WTC11 (cell line): ENCODE measurements around the gene SLC8B1. TPM values are rescaled to one million over a fixed set of nuclear protein-coding genes. Genes with fewer than 3 reads are reported as not detected.

Experiments
- ATAC-seq: fragments of 200-7000 bp; cut with Tn5 transposase; 2 replicates; pipeline ENCODE4 v1.10.0; 2021; ENCODE audit warnings: mild to moderate bottlenecking, moderate library complexity
- Bru-seq: library from RNA; stranded (reverse); fragments of 400-500 nt; gene quantifications from one replicate; lab custom pipeline; 2021; lab: Mats Ljungman, UMichigan
- CTCF ChIA-PET: fragments of 300-600 bp; sonication (Branson Sonifier 250); formaldehyde crosslinking; loops from one replicate; lab custom pipeline; 2021; ENCODE audit warnings: antibody characterized with exemption; lab: Charles Lee
- POLR2A ChIA-PET: fragments of 350-600 bp; sonication (Branson Sonifier 250); formaldehyde crosslinking; loops from one replicate; lab custom pipeline; 2021; ENCODE audit warnings: antibody characterized with exemption; lab: Charles Lee
- DNase-seq: peaks from one replicate; pipeline ENCODE4 v3.0.0; 2021; ENCODE audit warnings: low spot score
- H3K27ac Mint-ChIP-seq: 2 replicates; pipeline ENCODE4 v1.8.0; 2021; ENCODE audit warnings: mixed read lengths
- H3K27me3 Mint-ChIP-seq: 2 replicates; pipeline ENCODE4 v1.8.0; 2021; ENCODE audit warnings: low read depth, mild to moderate bottlenecking, moderate library complexity, mixed read lengths
- H3K36me3 Mint-ChIP-seq: 2 replicates; pipeline ENCODE4 v1.8.0; 2021; ENCODE audit warnings: mixed read lengths
- H3K4me1 Mint-ChIP-seq: 2 replicates; pipeline ENCODE4 v1.8.0; 2022; ENCODE audit warnings: mixed read lengths
- H3K4me3 Mint-ChIP-seq: 2 replicates; pipeline ENCODE4 v1.8.0; 2021; ENCODE audit warnings: mild to moderate bottlenecking, moderate library complexity, mixed read lengths
- H3K9me3 Mint-ChIP-seq: 2 replicates; pipeline ENCODE4 v1.8.0; 2021; ENCODE audit warnings: mixed read lengths
- CBFB ChIP-seq: sonication (generic); formaldehyde crosslinking; IDR thresholded peaks from 2 replicates; pipeline ENCODE4 v1.8.1; 2022; ENCODE audit warnings: mild to moderate bottlenecking, low read depth, missing genetic modification reagents
- CREM ChIP-seq: sonication (generic); formaldehyde crosslinking; IDR thresholded peaks from 2 replicates; pipeline ENCODE4 v1.8.1; 2022; ENCODE audit warnings: mild to moderate bottlenecking, missing genetic modification reagents, moderate library complexity
- ETV6 ChIP-seq: sonication (generic); formaldehyde crosslinking; IDR thresholded peaks from 2 replicates; pipeline ENCODE4 v1.8.1; 2022; ENCODE audit warnings: mild to moderate bottlenecking, missing genetic modification reagents
- GABPB1 ChIP-seq: sonication (generic); formaldehyde crosslinking; IDR thresholded peaks from 2 replicates; pipeline ENCODE4 v1.8.1; 2023; ENCODE audit warnings: mild to moderate bottlenecking, missing genetic modification reagents
- GTF2I ChIP-seq: fragments of 250-450 bp; sonication (Bioruptor Pico); conservative IDR thresholded peaks from 2 replicates; pipeline ENCODE4 v1.4.0; 2021; ENCODE audit warnings: mild to moderate bottlenecking
- MYBL2 ChIP-seq: sonication (generic); formaldehyde crosslinking; IDR thresholded peaks from 2 replicates; pipeline ENCODE4 v1.8.1; 2023; ENCODE audit warnings: mild to moderate bottlenecking, moderate library complexity, missing genetic modification reagents
- NFE2L1 ChIP-seq: sonication (generic); formaldehyde crosslinking; IDR thresholded peaks from 2 replicates; pipeline ENCODE4 v1.8.1; 2023; ENCODE audit warnings: missing genetic modification reagents
- RORB ChIP-seq: fragments of 250-450 bp; sonication (Bioruptor Pico); IDR thresholded peaks from 2 replicates; pipeline ENCODE4 v1.9.0; 2021; ENCODE audit warnings: mild to moderate bottlenecking
- SMAD3 ChIP-seq: sonication (generic); formaldehyde crosslinking; IDR thresholded peaks from 2 replicates; pipeline ENCODE4 v1.8.0; 2022; ENCODE audit warnings: missing genetic modification reagents, mild to moderate bottlenecking, borderline replicate concordance
- SP1 ChIP-seq: sonication (generic); formaldehyde crosslinking; conservative IDR thresholded peaks from 2 replicates; pipeline ENCODE4 v1.8.1; 2022; ENCODE audit warnings: missing genetic modification reagents
- TEAD1 ChIP-seq: sonication (generic); formaldehyde crosslinking; IDR thresholded peaks from 2 replicates; pipeline ENCODE4 v1.8.0; 2022; ENCODE audit warnings: mild to moderate bottlenecking, missing genetic modification reagents
- ZNF396 ChIP-seq: fragments of 250-450 bp; sonication (Bioruptor Pico); IDR thresholded peaks from 2 replicates; pipeline ENCODE4 v1.8.0; 2021; ENCODE audit warnings: mild to moderate bottlenecking, moderate library complexity, borderline replicate concordance
- ZNF416 ChIP-seq: fragments of 250-450 bp; sonication (Bioruptor Pico); IDR thresholded peaks from 2 replicates; pipeline ENCODE4 v1.9.0; 2021; ENCODE audit warnings: mild to moderate bottlenecking, inconsistent platforms
- long read RNA-seq, 3 experiments: library from RNA in 1 of 3; library from capped mRNA in 1 of 3; library from polyadenylated mRNA in 1 of 3; unstranded in 2 of 3; stranded (forward) in 1 of 3; transcript quantifications; one replicate each; pipeline ENCODE4 v2.0.0, GENCODE V29; 2021
- total RNA-seq: library from RNA; stranded (reverse); gene quantifications from 3 replicates; pipeline ENCODE4 v1.2.3, GENCODE V29; 2021
- TF ChIP-seq, protein P1 (sequence below): sonication (generic); formaldehyde crosslinking; IDR thresholded peaks from 2 replicates; pipeline ENCODE4 v1.8.0; 2022; ENCODE audit warnings: mild to moderate bottlenecking, missing genetic modification reagents
- TF ChIP-seq, protein P2 (sequence below): sonication (generic); formaldehyde crosslinking; IDR thresholded peaks from 2 replicates; pipeline ENCODE4 v1.8.1; 2022; ENCODE audit warnings: mild to moderate bottlenecking, missing genetic modification reagents, moderate library complexity, borderline replicate concordance
- TF ChIP-seq, protein P3 (sequence below): sonication (generic); formaldehyde crosslinking; IDR thresholded peaks from 2 replicates; pipeline ENCODE4 v1.8.1; 2023; ENCODE audit warnings: mild to moderate bottlenecking, moderate library complexity, missing genetic modification reagents
- TF ChIP-seq, protein P4 (sequence below): sonication (generic); formaldehyde crosslinking; IDR thresholded peaks from 2 replicates; pipeline ENCODE4 v1.8.1; 2023; ENCODE audit warnings: mild to moderate bottlenecking, missing genetic modification reagents, moderate library complexity
- TF ChIP-seq, protein P5 (sequence below): sonication (generic); formaldehyde crosslinking; IDR thresholded peaks from 2 replicates; pipeline ENCODE4 v1.8.0; 2023; ENCODE audit warnings: missing genetic modification reagents, mild to moderate bottlenecking, borderline replicate concordance
- TF ChIP-seq, protein P6 (sequence below): sonication (generic); formaldehyde crosslinking; IDR thresholded peaks from 2 replicates; pipeline ENCODE4 v1.8.0; 2022; ENCODE audit warnings: mild to moderate bottlenecking, missing genetic modification reagents
- TF ChIP-seq, protein P7 (sequence below): sonication (generic); formaldehyde crosslinking; IDR thresholded peaks from 2 replicates; pipeline ENCODE4 v1.8.1; 2023; ENCODE audit warnings: mild to moderate bottlenecking, missing genetic modification reagents

Gene SLC8B1
- total RNA-seq (12.2 to 13.9 TPM (median 13.8 TPM) in 3 replicates), Bru-seq, nascent RNA (percentile 48 among the genes with signal in this experiment)
- long read RNA-seq, experiment 1, partial matches to known transcripts, result 33 of 72 reads
- long read RNA-seq, experiment 1, other reads (novel, unspliced or antisense), result 36 of 72 reads
- long read RNA-seq, experiment 2, partial matches to known transcripts, result 5 of 20 reads
- long read RNA-seq, experiment 2, other reads (novel, unspliced or antisense), result 14 of 20 reads
- long read RNA-seq, experiment 3, partial matches to known transcripts, result 0 of 1 reads
- long read RNA-seq, experiment 3, other reads (novel, unspliced or antisense), result 1 of 1 reads

DNA sequence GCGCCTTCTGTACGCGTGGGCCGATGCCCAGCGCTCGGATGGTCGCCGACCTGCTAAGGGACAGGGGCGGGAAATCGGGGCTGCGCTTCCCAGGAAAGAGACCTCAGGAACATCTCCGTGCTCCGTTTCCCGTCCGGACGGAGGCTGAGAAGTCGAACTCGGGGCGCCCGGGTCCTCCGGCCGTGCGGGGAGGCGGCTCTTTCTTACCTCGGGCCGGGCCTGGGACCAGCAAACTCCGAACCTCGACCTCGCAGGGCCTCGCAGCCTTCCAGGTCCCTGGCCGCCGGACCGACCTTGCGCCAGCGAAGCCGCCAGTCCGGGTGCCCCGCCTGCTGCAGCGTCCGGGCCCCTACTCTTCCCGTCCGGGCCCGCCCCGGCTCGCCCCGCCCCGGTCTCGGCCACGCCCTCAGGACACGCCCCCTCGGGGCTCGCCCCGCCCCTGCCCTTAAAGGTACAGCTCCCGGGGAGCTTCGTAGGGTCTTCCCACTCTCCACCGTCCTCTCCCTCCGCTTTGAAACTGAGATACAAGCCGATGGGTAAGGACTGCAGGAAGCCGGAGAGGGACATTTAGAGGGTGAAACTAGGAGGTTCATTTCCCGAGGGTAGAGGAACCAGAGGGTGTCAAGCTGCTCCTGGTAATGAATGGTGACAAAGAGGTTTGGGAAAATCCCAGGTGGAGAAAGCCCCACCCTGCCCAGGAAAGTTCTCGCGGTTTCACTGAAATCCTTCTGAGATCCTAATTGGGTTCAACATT is at the start of gene SLC8B1:
TSS of gene SLC8B1 (minus strand) at position 324 of the 754 bp plus-strand sequence. CDS start 2,231 bp downstream, outside the sequence.
- no peak for TF ChIP-seq RORB (CRISPR knock-in tag)
- 0 out of 2 replicates have a peak, but pooled peaks have one; percentile 32 for TF ChIP-seq NFE2L1 (CRISPR knock-in tag)
- no peak for TF ChIP-seq ZNF416
- TF ChIP-seq, protein P1, sequence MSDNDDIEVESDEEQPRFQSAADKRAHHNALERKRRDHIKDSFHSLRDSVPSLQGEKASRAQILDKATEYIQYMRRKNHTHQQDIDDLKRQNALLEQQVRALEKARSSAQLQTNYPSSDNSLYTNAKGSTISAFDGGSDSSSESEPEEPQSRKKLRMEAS (CRISPR knock-in tag), result peak; percentile 51
- TF ChIP-seq, protein P2, sequence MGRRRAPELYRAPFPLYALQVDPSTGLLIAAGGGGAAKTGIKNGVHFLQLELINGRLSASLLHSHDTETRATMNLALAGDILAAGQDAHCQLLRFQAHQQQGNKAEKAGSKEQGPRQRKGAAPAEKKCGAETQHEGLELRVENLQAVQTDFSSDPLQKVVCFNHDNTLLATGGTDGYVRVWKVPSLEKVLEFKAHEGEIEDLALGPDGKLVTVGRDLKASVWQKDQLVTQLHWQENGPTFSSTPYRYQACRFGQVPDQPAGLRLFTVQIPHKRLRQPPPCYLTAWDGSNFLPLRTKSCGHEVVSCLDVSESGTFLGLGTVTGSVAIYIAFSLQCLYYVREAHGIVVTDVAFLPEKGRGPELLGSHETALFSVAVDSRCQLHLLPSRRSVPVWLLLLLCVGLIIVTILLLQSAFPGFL (CRISPR knock-in tag), result no peak
- no peak for TF ChIP-seq GTF2I (CRISPR knock-in tag)
- no peak for TF ChIP-seq ZNF396 (CRISPR knock-in tag)
- TF ChIP-seq, protein P3, sequence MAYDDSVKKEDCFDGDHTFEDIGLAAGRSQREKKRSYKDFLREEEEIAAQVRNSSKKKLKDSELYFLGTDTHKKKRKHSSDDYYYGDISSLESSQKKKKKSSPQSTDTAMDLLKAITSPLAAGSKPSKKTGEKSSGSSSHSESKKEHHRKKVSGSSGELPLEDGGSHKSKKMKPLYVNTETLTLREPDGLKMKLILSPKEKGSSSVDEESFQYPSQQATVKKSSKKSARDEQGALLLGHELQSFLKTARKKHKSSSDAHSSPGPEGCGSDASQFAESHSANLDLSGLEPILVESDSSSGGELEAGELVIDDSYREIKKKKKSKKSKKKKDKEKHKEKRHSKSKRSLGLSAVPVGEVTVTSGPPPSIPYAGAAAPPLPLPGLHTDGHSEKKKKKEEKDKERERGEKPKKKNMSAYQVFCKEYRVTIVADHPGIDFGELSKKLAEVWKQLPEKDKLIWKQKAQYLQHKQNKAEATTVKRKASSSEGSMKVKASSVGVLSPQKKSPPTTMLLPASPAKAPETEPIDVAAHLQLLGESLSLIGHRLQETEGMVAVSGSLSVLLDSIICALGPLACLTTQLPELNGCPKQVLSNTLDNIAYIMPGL, result peak; percentile 78; the same call in 1 of the 2 replicates
- TF ChIP-seq CBFB (CRISPR knock-in tag), result no peak
- TF ChIP-seq ETV6 (CRISPR knock-in tag), result 0 out of 2 replicates have a peak, but pooled peaks have one; percentile 24
- 0 out of 2 replicates have a peak, but pooled peaks have one; percentile 28 for TF ChIP-seq CREM (CRISPR knock-in tag)
- TF ChIP-seq, protein P4, sequence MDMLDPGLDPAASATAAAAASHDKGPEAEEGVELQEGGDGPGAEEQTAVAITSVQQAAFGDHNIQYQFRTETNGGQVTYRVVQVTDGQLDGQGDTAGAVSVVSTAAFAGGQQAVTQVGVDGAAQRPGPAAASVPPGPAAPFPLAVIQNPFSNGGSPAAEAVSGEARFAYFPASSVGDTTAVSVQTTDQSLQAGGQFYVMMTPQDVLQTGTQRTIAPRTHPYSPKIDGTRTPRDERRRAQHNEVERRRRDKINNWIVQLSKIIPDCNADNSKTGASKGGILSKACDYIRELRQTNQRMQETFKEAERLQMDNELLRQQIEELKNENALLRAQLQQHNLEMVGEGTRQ (CRISPR knock-in tag), result 0 out of 2 replicates have a peak, but pooled peaks have one; percentile 14
- TF ChIP-seq GABPB1 (CRISPR knock-in tag), result 0 out of 2 replicates have a peak, but pooled peaks have one; percentile 17
- peak; percentile 96 for TF ChIP-seq SP1
- TF ChIP-seq, protein P5, sequence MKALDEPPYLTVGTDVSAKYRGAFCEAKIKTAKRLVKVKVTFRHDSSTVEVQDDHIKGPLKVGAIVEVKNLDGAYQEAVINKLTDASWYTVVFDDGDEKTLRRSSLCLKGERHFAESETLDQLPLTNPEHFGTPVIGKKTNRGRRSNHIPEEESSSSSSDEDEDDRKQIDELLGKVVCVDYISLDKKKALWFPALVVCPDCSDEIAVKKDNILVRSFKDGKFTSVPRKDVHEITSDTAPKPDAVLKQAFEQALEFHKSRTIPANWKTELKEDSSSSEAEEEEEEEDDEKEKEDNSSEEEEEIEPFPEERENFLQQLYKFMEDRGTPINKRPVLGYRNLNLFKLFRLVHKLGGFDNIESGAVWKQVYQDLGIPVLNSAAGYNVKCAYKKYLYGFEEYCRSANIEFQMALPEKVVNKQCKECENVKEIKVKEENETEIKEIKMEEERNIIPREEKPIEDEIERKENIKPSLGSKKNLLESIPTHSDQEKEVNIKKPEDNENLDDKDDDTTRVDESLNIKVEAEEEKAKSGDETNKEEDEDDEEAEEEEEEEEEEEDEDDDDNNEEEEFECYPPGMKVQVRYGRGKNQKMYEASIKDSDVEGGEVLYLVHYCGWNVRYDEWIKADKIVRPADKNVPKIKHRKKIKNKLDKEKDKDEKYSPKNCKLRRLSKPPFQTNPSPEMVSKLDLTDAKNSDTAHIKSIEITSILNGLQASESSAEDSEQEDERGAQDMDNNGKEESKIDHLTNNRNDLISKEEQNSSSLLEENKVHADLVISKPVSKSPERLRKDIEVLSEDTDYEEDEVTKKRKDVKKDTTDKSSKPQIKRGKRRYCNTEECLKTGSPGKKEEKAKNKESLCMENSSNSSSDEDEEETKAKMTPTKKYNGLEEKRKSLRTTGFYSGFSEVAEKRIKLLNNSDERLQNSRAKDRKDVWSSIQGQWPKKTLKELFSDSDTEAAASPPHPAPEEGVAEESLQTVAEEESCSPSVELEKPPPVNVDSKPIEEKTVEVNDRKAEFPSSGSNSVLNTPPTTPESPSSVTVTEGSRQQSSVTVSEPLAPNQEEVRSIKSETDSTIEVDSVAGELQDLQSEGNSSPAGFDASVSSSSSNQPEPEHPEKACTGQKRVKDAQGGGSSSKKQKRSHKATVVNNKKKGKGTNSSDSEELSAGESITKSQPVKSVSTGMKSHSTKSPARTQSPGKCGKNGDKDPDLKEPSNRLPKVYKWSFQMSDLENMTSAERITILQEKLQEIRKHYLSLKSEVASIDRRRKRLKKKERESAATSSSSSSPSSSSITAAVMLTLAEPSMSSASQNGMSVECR (CRISPR knock-in tag), result peak; percentile 57; the same call in 1 of the 2 replicates
- peak; percentile 51; the same call in 1 of the 2 replicates for TF ChIP-seq MYBL2
- TF ChIP-seq, protein P6, sequence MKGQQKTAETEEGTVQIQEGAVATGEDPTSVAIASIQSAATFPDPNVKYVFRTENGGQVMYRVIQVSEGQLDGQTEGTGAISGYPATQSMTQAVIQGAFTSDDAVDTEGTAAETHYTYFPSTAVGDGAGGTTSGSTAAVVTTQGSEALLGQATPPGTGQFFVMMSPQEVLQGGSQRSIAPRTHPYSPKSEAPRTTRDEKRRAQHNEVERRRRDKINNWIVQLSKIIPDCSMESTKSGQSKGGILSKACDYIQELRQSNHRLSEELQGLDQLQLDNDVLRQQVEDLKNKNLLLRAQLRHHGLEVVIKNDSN, result no peak
- TF ChIP-seq, protein P7, sequence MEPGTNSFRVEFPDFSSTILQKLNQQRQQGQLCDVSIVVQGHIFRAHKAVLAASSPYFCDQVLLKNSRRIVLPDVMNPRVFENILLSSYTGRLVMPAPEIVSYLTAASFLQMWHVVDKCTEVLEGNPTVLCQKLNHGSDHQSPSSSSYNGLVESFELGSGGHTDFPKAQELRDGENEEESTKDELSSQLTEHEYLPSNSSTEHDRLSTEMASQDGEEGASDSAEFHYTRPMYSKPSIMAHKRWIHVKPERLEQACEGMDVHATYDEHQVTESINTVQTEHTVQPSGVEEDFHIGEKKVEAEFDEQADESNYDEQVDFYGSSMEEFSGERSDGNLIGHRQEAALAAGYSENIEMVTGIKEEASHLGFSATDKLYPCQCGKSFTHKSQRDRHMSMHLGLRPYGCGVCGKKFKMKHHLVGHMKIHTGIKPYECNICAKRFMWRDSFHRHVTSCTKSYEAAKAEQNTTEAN (CRISPR knock-in tag), result peak; percentile 76
- TF ChIP-seq SMAD3, result no peak
- peak; percentile 42; the same call in 1 of the 2 replicates for TF ChIP-seq TEAD1 (CRISPR knock-in tag)
- Mint-ChIP-seq H3K4me1 (peaks cover 26% of the 10 kb centered on the region), H3K9me3 (no peaks in the 10 kb centered on the region), H3K4me3 (peak within 1 kb of the TSS; percentile 91), H3K36me3 (peaks cover 15% of the 10 kb centered on the region), H3K27ac (no peak within 1 kb of the TSS), H3K27me3 (peaks cover 18% of the 10 kb centered on the region)
- peak; percentile 96 for ATAC-seq
- CTCF ChIA-PET, result interaction anchor here (0.6 to 1.5 kb wide), 8 partner anchors 8 to 715 kb away, joined by 3 to 19 read pairs (median 3); no protein-coding TSS in a partner anchor
- POLR2A ChIA-PET, result interaction anchor here (0.6 to 1.6 kb wide), 5 partner anchors 9 to 114 kb away, joined by 3 to 5 read pairs (median 3); partner anchors contain the start of gene TPCN1
- peak; percentile 92 for DNase-seq
